HG03571 (cell line): ENCODE measurements around the gene IRX6.

ENCODE experiments used
- ATAC-seq: cut with Tn5 transposase; IDR thresholded peaks from one replicate; pipeline ENCODE4 v1.9.1; 2021; ENCODE audit not compliant: unreplicated experiment

Gene IRX6

DNA sequence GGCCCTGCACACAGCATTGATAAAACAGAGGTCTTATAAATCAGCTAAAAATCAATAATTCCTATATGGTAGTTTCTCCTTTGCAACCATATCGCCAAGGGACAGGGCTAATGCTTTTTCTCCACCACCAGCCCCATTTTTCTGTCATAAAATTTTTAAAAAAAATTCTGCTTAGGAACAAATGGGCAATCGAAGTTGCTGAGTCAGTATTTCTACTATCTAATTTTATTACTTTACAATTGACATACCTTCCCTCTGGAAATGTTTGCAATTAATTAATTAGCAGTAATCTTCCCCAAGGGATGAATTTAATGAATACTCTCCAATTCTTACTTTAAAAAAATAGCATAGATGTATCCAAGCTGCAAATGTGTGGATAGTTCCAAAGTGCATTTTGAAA is 1.7 kb upstream of the IRX6 start:
- ATAC-seq, result no peak

DNA sequence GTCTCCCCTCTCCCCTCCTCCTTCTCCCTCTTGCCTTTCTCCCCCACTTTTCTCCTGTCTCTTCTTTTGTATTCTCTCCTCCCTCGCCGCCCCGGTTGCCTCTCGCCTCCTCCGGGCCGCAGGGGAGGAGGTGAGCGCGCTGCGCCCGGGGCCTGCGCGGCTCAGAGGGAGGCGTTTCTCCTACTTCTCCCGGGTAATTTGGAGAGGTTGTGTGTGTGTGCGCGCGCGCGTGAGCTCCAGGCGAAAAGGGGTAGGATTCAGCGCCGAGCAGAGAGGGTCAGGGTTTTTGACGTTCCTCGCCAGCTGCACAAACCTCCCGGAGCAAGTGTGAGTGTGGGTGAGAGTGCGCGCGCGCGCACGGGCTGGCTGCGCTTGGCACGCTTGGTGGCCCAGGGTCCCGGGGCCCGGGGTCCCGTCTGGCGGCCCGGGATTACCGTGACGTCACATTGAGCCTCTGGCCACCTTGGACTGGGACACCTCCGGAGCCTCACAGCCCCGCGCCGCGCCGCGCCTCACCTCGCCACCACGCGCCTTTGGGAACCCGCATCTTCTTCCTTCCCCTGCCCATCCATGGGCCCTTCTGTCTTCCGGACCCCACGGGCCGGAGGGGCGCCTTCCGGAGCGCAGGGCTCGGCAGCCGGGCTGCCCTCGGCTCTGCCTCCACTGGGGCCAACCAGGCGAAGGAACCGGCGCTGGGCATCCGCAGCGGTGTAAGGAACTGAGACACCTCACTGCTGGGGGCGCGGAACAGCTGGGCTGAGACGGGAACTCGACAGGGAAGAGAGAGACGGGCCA is 479 bp downstream of the IRX6 start:
- ATAC-seq, result no peak

DNA sequence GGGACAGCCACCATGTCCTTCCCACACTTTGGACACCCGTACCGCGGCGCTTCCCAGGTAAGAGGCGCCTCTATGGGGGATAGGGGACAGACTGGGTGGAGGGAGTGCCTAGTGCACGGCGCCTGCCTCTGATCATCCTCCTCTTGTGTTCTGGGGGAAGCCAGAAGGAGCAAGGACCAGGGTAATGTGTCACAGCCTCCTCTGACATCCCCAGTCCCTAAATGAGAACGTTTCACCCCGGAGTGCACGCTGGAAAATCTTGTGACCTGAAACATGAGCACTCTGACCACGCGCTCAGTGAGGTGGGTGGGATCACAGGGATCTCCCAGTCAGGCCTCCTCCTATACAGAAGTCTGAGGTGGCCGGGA is 1.1 kb downstream of the IRX6 start:
- no peak for ATAC-seq

DNA sequence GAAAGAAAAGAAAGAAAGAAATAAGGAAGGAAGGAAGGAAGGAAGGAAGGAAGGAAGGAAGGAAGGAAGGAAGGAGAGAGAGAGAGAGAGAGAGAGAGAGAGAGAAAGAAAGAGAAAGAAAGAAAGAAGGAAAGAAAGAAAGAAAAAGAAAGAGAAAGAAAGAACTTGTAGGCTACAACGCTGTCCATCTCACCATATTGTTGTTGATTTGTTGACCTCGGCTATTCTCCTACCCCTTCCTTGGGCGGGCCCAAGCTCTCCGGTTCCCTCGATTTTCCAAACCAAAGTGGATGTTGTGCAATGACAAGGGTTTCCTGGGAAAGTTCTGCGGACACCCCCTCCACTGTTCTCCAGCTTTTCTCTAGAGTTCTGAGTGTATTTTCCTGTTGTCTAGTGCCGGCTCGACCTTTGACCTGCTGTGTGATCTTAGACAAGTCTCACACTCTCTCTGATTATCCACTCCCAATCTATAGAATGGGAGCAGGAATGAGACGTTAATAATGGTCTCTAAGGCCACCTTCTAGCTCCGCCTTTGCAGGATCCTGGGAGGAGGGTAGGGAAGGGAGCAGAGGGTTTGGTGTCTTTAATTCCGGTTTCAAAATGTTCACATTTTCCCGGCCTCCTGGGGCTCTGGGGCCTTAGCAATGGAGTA is 1.6 kb downstream of the IRX6 start:
- ATAC-seq, result no peak

DNA sequence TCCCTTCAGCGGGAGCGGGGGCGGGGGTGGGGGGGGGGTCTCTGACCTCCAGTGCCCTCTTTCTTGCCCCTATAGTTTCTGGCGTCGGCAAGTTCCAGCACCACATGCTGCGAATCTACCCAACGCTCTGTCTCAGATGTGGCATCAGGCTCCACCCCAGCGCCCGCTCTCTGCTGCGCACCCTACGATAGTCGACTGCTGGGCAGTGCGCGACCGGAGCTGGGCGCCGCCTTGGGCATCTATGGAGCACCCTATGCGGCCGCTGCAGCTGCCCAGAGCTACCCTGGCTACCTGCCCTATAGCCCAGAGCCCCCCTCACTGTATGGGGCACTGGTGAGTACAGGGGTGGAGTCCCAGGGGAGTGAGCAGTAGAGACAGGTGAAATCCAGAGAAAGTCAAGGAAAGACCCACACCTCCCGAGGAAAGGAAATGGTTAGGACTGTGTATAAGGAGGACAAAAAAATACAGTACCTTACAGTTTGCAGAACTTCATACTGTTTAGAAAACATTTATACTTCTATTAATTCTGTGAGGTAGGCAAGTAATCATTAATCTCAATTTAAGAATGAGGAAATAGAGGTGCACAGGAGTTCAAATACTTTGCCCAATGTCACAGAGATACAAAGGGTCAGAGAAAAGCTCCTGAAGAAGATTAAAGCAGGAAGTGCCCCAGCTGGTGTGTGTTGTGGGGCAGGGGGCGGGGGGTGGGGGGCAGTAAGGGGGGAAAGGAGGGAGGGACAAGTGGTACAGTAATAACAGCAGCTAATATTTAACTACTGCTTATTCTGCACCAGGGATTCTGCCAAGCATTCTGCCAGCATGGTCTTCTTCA is 2.5 kb downstream of the IRX6 start:
- no peak for ATAC-seq

DNA sequence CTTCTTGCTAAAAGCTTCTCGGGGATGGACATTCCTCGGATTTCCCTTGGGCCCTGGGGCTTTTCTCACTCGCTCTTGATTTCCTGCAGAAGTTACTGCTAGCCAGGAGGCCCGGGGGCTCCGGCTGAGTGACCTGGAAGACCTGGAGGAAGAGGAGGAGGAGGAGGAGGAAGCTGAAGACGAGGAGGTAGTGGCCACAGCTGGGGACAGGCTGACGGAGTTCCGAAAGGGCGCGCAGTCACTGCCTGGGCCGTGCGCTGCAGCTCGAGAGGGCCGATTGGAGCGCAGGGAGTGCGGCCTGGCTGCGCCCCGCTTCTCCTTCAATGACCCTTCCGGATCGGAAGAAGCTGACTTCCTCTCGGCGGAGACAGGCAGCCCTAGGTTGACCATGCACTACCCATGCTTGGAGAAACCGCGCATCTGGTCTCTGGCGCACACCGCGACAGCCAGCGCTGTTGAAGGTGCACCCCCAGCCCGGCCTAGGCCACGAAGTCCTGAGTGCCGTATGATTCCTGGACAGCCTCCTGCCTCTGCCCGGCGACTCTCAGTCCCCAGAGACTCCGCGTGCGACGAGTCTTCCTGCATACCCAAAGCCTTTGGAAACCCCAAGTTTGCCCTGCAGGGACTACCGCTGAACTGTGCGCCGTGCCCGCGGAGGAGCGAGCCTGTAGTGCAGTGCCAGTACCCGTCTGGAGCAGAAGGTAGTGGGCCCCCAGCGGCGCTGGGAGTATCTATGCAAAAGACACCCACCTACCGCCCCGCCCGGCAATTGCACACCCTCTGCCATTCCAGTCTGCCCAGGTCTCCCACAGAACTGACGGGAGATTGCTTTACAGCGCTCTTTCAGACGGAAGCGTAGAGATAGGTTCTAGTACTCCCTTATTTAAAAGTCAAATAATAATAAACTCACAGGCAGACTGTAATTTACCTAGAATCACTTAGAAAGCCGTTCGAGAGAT is 4.9 kb downstream of the IRX6 start:
- no peak for ATAC-seq

DNA sequence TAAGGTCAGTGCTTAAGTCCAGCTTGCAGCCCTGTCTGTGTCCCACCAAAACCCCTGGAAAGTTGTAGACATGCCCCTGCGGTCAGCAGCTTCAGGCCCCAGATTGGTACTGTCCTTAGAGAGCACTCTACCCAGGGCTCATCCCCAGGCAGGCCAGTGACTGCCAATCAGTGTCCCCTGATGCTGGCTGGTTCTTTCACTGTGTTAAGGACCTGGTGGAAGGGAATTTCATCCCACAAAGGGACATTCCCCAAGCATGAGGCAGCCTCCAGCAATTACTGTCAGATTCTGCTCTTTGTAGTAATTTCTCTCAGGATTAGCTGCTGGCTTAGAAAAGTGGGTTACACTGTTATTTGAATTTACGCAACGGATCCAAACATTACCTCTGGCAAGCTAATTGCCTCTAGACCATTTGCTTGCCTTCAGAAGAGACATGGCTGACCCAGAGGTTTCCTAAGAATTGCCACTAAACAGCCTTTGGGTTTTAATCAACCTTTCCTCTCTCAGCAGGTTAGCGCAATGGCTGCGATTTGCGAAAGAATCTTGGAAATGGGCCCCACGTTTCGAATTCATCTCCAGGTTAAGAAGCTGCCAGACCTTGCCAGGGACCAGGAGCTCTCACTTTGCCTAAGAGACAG is 5.9 kb downstream of the IRX6 start:
- no peak for ATAC-seq

DNA sequence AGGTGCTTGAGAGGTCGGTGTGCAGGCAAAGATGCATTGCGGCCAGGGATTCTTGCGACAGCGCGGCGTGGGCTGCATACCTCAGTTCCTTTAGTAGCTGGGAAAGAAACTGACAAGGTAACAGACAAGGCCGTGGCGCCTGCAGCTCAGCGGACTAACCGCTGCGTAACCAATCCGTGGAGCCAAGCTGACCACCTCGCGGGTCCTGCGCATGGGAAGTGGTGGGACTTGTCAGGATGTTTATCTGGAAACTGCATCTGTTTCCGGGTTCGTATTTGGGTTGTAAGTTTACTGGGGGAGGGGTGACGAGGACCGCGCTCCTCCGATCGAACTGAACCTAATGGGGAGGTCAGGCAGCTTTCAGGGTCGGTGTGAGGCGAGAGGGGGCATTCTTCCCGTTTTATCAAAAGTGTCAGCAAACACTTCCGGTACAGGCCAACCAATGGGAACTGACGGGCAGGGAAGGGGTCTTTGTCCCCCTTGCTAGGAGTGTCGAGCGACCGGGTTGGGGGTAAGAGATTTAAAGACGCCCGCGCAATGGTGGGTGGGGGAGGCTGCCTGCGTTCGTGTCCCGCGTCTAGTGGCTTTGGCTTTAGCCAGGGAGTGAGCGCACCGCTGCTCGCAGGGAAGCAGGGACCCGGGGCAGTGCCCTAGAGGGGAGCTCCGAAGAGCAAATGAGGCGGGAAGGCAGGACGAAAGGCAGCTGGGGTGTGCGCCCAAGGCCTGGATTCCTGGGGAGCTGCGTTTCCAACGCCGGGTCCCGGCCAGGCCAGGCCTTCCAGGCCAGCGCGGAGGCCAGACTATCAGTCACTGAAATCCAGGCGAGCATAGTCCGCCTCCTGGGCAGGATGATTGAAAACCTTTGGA is 7.0 kb downstream of the IRX6 start:
- no peak for ATAC-seq

DNA sequence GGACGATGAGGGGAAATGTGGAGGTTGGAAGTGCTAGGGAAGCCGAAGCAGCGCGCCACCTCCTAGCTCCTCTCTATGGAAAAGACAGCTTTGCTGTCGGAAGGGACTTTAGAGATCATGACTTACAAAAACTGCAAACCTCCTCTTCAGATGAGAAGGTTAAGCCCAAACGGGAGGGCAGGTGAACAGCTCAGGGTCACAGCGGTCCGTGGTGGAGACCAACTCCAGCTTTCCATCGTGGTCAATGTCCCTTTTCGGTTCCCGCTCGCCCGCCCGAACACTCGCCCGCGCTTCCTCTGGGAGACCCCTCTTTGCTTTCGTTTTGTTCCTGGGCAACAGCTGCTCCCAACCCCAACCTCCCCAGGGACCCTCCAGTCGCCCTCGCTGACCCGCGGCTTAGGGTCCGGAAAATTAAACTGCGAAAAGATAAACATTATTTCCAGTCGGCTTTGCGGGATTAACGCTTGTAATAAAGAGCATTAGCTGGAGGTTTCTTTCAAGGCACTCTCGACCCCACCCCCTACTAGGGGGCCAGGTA is 7.7 kb downstream of the IRX6 start:
- no peak for ATAC-seq

DNA sequence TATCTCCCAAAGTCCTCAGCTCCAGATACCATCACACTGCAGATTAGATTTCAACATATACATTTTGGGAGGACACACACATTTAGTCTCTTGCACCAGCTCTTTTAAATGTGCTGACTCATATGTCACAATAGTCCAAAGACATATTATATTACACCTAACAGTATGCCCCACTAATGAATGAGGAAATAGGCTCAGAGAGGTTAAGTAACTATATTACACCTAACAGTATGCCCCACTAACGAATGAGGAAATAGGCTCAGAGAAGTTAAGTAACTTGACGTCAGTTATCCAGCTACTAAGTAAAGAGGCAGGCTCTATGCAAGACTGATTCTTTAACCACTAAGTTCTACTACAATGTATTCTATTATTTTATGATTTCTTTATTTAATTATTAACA is 9.7 kb downstream of the IRX6 start:
- ATAC-seq, result peak; percentile 80

DNA sequence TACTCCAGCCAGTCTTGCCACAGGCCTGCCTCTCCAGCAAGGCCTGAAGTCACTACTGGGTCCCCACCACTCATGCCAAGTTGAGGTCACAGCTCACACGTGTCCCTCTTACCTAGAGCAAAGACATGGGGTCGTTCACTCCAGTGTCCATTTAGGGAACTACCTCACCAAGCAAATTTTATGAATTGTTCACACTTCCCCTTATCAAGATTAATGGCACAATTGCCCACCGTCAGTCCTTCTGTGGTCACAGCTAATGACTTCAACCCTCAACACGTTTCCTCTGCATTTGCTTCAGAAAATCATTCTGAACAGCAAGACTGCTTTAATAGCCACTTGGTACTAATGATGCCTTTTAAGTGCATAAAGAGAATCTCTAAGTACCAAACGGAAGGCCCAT is 14.6 kb downstream of the IRX6 start:
- ATAC-seq, result no peak

DNA sequence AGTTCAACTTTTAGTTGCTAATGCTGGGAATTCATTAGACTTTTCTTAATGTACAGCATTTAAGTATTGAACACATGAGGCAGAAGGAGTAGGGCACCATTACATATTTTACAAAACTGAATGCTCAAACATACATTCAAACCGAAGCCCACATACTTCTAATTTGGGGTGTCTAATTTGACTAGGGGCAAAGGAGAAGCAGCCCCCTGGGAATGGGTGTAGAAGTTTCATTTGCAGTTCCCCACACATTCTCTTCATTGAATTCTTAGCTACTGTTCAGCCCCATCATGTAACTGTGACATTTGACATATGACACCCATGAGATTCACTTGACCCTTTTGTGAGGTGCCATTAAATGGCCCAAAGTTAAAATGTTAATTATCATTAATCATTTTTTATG is 16.4 kb downstream of the IRX6 start:
- ATAC-seq, result no peak

DNA sequence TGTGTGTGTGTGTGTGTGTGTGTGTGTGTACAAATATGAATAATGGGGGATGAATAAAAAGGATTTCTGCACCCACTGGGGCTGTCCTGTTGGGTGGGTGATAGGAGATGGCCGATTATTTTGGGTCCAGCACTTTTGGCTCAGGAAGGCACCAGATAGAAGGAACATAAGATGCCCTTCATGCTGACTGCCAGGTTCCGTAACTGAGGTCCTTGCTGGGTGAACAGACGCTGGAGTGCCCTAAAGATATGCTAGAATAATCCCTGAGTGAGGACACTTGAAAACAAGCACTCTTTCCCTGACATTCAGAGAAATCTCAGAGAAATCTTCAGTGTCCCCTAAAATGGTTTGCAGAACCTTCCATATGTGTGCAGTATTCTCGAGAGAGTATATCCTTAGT is 17.7 kb downstream of the IRX6 start:
- no peak for ATAC-seq

DNA sequence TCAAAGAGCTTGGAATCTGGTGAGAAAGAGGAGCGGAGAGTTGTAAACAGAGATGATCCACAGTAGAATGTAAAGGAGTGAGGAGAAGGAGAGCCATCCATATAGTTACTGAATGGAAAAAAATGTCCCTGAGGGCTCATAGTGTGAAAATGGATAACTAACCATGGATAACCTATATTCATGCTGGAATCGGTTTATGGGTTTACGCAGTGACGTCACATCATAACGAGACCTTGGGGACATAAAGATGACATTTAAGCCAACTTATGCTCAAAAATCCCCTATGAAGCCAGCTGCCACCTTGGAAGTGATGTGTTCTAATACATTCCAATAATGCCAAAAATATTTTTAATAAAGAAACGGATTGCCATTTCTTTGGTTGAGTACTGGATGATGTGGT is 22.5 kb downstream of the IRX6 start:
- no peak for ATAC-seq

DNA sequence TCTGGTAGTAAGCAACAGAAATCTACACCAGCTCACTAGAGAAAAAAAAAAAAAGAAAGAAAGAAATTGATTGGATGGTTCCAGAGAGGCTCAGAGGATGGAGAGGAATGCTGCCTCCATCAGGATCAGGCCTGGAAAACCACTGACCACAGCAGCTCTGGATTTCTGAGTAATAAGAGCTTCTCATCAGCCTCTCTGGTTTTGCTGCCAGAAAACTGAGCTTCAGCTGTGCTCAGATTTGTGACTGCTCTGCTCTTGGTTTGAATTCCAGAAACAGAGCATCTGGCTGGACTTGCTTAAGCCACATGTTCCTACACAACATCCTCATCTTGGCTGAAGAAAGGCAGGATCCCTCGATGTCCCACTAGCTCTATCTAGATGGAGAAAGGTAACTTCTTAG is 25.9 kb downstream of the IRX6 start:
- ATAC-seq, result no peak

DNA sequence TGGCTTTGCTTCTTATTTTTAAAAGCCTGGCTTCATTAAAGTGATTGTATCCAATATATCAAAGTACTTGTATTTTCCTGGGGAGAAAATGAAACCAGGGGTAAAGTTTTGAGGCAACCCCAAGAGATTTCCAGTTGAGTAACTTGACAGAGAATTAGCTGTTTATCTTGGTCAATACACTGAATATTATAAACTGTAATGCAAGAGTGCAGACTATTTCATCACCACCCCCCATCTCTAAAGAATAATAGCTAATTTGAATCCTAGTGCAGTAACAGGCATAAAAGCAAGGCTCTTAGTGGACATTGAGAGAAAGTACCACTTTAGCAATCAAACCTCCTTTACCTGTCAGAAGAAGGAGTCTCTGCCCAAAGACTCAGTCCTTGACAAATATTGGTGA is 27.0 kb downstream of the IRX6 start:
- no peak for ATAC-seq

DNA sequence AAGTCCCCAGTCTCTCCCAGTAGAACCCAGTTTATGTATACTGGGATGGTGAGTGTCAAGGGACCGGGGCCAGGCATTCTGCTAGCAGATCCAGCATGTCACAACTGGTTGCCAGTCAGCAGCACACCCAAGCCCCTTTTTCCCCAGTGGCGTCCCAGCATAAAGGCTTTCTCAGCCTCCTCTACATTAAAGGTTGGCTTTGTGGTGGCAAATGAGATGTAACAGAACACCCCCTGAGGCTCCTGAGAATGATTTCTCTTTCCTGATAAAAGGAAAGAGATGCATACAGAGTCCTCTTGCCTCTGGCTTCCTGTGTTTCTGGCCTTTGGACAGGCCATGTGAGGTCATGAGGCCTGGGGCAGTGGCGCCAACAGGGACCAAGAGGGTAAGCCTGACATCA is 27.9 kb downstream of the IRX6 start:
- no peak for ATAC-seq

DNA sequence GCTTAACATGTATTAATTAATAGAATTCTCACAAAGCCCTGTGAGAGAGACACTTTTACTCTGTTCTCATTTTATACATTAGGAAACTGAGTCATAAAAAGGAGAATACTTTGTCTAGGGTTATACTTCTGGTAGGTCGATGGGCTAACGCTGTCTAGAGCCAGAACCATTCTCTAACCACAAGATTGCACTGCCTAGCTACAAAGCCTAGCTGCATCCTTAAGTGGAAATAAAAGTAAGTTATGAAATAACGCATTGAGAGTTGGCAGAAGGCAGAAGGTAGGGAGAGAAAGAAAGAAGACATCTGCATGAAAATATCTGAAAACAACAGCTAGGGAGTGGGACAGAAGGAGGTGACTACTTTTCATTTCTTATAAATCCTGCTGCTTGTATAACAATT is 33.2 kb downstream of the IRX6 start:
- ATAC-seq, result no peak

DNA sequence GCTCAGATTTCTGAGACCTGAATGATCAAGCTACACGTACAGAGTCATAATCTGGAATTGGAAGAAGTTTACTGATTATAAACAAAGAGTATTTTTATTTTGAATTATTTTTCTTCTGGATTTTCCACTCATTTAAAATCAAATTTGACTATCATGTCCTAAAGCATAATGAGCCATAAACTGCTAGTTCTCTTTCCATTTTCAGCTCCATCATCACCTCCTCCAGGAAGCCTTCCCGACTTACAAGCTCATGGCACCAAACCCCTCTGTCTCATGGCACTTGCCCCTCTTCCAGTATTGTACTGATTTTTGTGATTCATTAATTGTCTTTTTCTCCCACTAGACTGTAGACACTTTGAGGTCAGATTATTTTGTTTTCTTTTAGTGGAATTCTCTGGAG is 35.9 kb downstream of the IRX6 start:
- no peak for ATAC-seq
